ENCODE results near the gene SERP1.

Gene SERP1

GRCh38 chr3:150540297-150540696 is 6.0 kb downstream of the SERP1 start:
- no peak for DNase-seq (ENCODE audit: low read depth, low spot score)
- Histone ChIP-seq H3K36me3 (ENCODE audit: control insufficient read depth, insufficient read depth, low read length) (no peaks in the 10 kb centered on the region; the same call in 1 of the 2 replicates), H3K4me1 (ENCODE audit: control insufficient read depth, insufficient read depth, low read length) (no peaks in the 10 kb centered on the region), H3K27ac (ENCODE audit: low read length) (no peak overlapping the region), H3K9me3 (ENCODE audit: control insufficient read depth, insufficient read depth, low read length) (no peaks in the 10 kb centered on the region), H3K27me3 (ENCODE audit: control insufficient read depth, insufficient read depth, low read length) (no peaks in the 10 kb centered on the region), H3K4me3 (ENCODE audit: low read length) (no peak overlapping the region)
- WGBS (ENCODE audit: insufficient coverage, insufficient read length) = no CpG with 5 or more reads among the region's 2 CpGs

- WGBS (ENCODE audit: insufficient coverage, insufficient read length) = no CpG with 5 or more reads among the region's 10 CpGs
Observed at GRCh38 chr3:150538324-150539208, 7.7 kb downstream of the SERP1 start.

GRCh38 chr3:150535204-150535603 is 11.1 kb downstream of the SERP1 start:
- no peak overlapping the region for H3K4me3 ChIP-seq (ENCODE audit: low read length)
- no peaks in the 10 kb centered on the region for H3K36me3 ChIP-seq (ENCODE audit: control insufficient read depth, insufficient read depth, low read length)
- DNase-seq (ENCODE audit: low read depth, low spot score) = no peak
- H3K27me3 ChIP-seq (ENCODE audit: control insufficient read depth, insufficient read depth, low read length) = no peaks in the 10 kb centered on the region
- H3K9me3 ChIP-seq (ENCODE audit: control insufficient read depth, insufficient read depth, low read length) = no peaks in the 10 kb centered on the region
- no peak overlapping the region for H3K27ac ChIP-seq (ENCODE audit: low read length)
- WGBS (ENCODE audit: insufficient coverage, insufficient read length) = no CpG with 5 or more reads among the region's 4 CpGs
- no peaks in the 10 kb centered on the region for H3K4me1 ChIP-seq (ENCODE audit: control insufficient read depth, insufficient read depth, low read length)

More at GRCh38 chr3:150538324-150539208, 7.7 kb downstream of the SERP1 start:
- H3K36me3 ChIP-seq (ENCODE audit: control insufficient read depth, insufficient read depth, low read length) = no peaks in the 10 kb centered on the region
- no peaks in the 10 kb centered on the region for H3K27me3 ChIP-seq (ENCODE audit: control insufficient read depth, insufficient read depth, low read length)
- no peaks in the 10 kb centered on the region for H3K9me3 ChIP-seq (ENCODE audit: control insufficient read depth, insufficient read depth, low read length)
- H3K4me1 ChIP-seq (ENCODE audit: control insufficient read depth, insufficient read depth, low read length) = no peaks in the 10 kb centered on the region
- H3K27ac ChIP-seq (ENCODE audit: low read length) = no peak overlapping the region
- no peak for DNase-seq (ENCODE audit: low read depth, low spot score)
- H3K4me3 ChIP-seq (ENCODE audit: low read length) = no peak overlapping the region

- H3K36me3 ChIP-seq (ENCODE audit: control insufficient read depth, insufficient read depth, low read length) = no peaks in the 10 kb centered on the region
- H3K4me1 ChIP-seq (ENCODE audit: control insufficient read depth, insufficient read depth, low read length) = peaks cover 4% of the 10 kb centered on the region
- H3K9me3 ChIP-seq (ENCODE audit: control insufficient read depth, insufficient read depth, low read length) = no peaks in the 10 kb centered on the region
Observed at GRCh38 chr3:150531775-150532174, 14.5 kb downstream of the SERP1 start.

GRCh38 chr3:150528354-150528797 is 17.9 kb downstream of the SERP1 start:
- Histone ChIP-seq H3K36me3 (ENCODE audit: control insufficient read depth, insufficient read depth, low read length) (no peaks in the 10 kb centered on the region), H3K27ac (ENCODE audit: low read length) (no peak overlapping the region), H3K9me3 (ENCODE audit: control insufficient read depth, insufficient read depth, low read length) (no peaks in the 10 kb centered on the region), H3K4me3 (ENCODE audit: low read length) (no peak overlapping the region), H3K27me3 (ENCODE audit: control insufficient read depth, insufficient read depth, low read length) (no peaks in the 10 kb centered on the region), H3K4me1 (ENCODE audit: control insufficient read depth, insufficient read depth, low read length) (peaks cover 4% of the 10 kb centered on the region)
- no CpG with 5 or more reads among the region's 2 CpGs for WGBS (ENCODE audit: insufficient coverage, insufficient read length)
- no peak for DNase-seq (ENCODE audit: low read depth, low spot score)

More at GRCh38 chr3:150531775-150532174, 14.5 kb downstream of the SERP1 start:
- DNase-seq (ENCODE audit: low read depth, low spot score) = no peak
- Histone ChIP-seq H3K27me3 (ENCODE audit: control insufficient read depth, insufficient read depth, low read length) (no peaks in the 10 kb centered on the region), H3K27ac (ENCODE audit: low read length) (no peak overlapping the region), H3K4me3 (ENCODE audit: low read length) (no peak overlapping the region)

- H3K4me3 ChIP-seq (ENCODE audit: low read length) = no peak overlapping the region
- no peak for DNase-seq (ENCODE audit: low read depth, low spot score)
- H3K9me3 ChIP-seq (ENCODE audit: control insufficient read depth, insufficient read depth, low read length) = no peaks in the 10 kb centered on the region
- WGBS (ENCODE audit: insufficient coverage, insufficient read length) = no CpG with 5 or more reads among the region's 10 CpGs
- H3K27ac ChIP-seq (ENCODE audit: low read length) = no peak overlapping the region
- no peaks in the 10 kb centered on the region for H3K27me3 ChIP-seq (ENCODE audit: control insufficient read depth, insufficient read depth, low read length)
- H3K36me3 ChIP-seq (ENCODE audit: control insufficient read depth, insufficient read depth, low read length) = no peaks in the 10 kb centered on the region
- H3K4me1 ChIP-seq (ENCODE audit: control insufficient read depth, insufficient read depth, low read length) = peaks cover 4% of the 10 kb centered on the region
Observed at GRCh38 chr3:150527464-150528255, 18.6 kb downstream of the SERP1 start.

GRCh38 chr3:150523538-150523937 is 22.8 kb downstream of the SERP1 start:
- Histone ChIP-seq H3K27ac (ENCODE audit: low read length) (no peak overlapping the region), H3K4me3 (ENCODE audit: low read length) (no peak overlapping the region), H3K9me3 (ENCODE audit: control insufficient read depth, insufficient read depth, low read length) (no peaks in the 10 kb centered on the region), H3K4me1 (ENCODE audit: control insufficient read depth, insufficient read depth, low read length) (peaks cover 4% of the 10 kb centered on the region), H3K36me3 (ENCODE audit: control insufficient read depth, insufficient read depth, low read length) (no peaks in the 10 kb centered on the region), H3K27me3 (ENCODE audit: control insufficient read depth, insufficient read depth, low read length) (no peaks in the 10 kb centered on the region)
- no CpG with 5 or more reads among the region's 2 CpGs for WGBS (ENCODE audit: insufficient coverage, insufficient read length)
- no peak for DNase-seq (ENCODE audit: low read depth, low spot score)

- DNase-seq (ENCODE audit: low read depth, low spot score) = no peak
- WGBS (ENCODE audit: insufficient coverage, insufficient read length) = no CpG with 5 or more reads among the region's 2 CpGs
Observed at GRCh38 chr3:150521463-150521862, 24.8 kb downstream of the SERP1 start.

GRCh38 chr3:150520408-150520807 is 25.9 kb downstream of the SERP1 start:
- Histone ChIP-seq H3K4me1 (ENCODE audit: control insufficient read depth, insufficient read depth, low read length) (no peaks in the 10 kb centered on the region), H3K9me3 (ENCODE audit: control insufficient read depth, insufficient read depth, low read length) (no peaks in the 10 kb centered on the region), H3K4me3 (ENCODE audit: low read length) (no peak overlapping the region), H3K27ac (ENCODE audit: low read length) (no peak overlapping the region), H3K36me3 (ENCODE audit: control insufficient read depth, insufficient read depth, low read length) (no peaks in the 10 kb centered on the region), H3K27me3 (ENCODE audit: control insufficient read depth, insufficient read depth, low read length) (no peaks in the 10 kb centered on the region)
- DNase-seq (ENCODE audit: low read depth, low spot score) = no peak
- no CpG with 5 or more reads among the region's 24 CpGs for WGBS (ENCODE audit: insufficient coverage, insufficient read length)

More at GRCh38 chr3:150521463-150521862, 24.8 kb downstream of the SERP1 start:
- Histone ChIP-seq H3K36me3 (ENCODE audit: control insufficient read depth, insufficient read depth, low read length) (no peaks in the 10 kb centered on the region), H3K9me3 (ENCODE audit: control insufficient read depth, insufficient read depth, low read length) (no peaks in the 10 kb centered on the region), H3K4me3 (ENCODE audit: low read length) (no peak overlapping the region), H3K4me1 (ENCODE audit: control insufficient read depth, insufficient read depth, low read length) (no peaks in the 10 kb centered on the region), H3K27me3 (ENCODE audit: control insufficient read depth, insufficient read depth, low read length) (no peaks in the 10 kb centered on the region), H3K27ac (ENCODE audit: low read length) (no peak overlapping the region)

GRCh38 chr3:150519026-150519425 is 27.3 kb downstream of the SERP1 start:
- no peak for DNase-seq (ENCODE audit: low read depth, low spot score)
- Histone ChIP-seq H3K4me1 (ENCODE audit: control insufficient read depth, insufficient read depth, low read length) (no peaks in the 10 kb centered on the region), H3K27me3 (ENCODE audit: control insufficient read depth, insufficient read depth, low read length) (no peaks in the 10 kb centered on the region), H3K9me3 (ENCODE audit: control insufficient read depth, insufficient read depth, low read length) (no peaks in the 10 kb centered on the region), H3K4me3 (ENCODE audit: low read length) (no peak overlapping the region), H3K27ac (ENCODE audit: low read length) (no peak overlapping the region), H3K36me3 (ENCODE audit: control insufficient read depth, insufficient read depth, low read length) (no peaks in the 10 kb centered on the region)
- WGBS (ENCODE audit: insufficient coverage, insufficient read length) = no CpG with 5 or more reads among the region's 3 CpGs

Data from iPS DF 6.9 (cell line).